Measurements from ENCODE around the gene EFCAB12.
"Not testable (repeated sequence)": the region's sequence is repeated elsewhere in the genome, so short reads cannot be mapped to it uniquely, and the experiment has no call there.

EFCAB12 gene

DNA sequence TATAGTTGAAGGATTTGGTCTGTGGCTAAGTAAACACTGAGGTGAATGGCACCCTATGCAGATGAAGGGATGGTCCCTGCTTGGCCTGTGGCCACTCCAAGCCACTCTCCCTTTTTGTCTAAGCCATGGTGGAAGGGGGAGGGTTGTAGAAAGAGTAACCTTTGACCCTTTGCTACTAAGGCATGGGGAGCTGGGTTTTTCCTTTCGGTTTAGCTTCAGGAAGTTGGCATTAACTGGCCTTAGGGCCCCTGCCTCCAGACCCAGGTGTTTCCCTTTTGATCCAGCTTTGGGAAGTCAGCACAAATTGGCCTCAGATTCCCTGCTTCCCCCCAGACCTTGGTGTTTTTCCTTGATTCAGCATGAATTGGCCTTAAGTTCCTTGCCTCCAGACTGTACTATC lies 49.5 kb downstream of the EFCAB12 start:
- Mint-ChIP-seq H3K27me3 (no peaks in the 10 kb centered on the region), H3K4me3 (no peak overlapping the region), H3K27ac (no peak overlapping the region), H3K9me3 (no peaks in the 10 kb centered on the region), H3K36me3 (peaks cover 2% of the 10 kb centered on the region), H3K4me1 (no peaks in the 10 kb centered on the region)

- Mint-ChIP-seq H3K27ac (no peak overlapping the region), H3K4me1 (no peaks in the 10 kb centered on the region), H3K36me3 (peaks cover 2% of the 10 kb centered on the region), H3K4me3 (no peak overlapping the region), H3K27me3 (no peaks in the 10 kb centered on the region), H3K9me3 (no peaks in the 10 kb centered on the region)
Measured at GRCh38 chr3:129377615-129378014, 50.8 kb downstream of the EFCAB12 start.

DNA sequence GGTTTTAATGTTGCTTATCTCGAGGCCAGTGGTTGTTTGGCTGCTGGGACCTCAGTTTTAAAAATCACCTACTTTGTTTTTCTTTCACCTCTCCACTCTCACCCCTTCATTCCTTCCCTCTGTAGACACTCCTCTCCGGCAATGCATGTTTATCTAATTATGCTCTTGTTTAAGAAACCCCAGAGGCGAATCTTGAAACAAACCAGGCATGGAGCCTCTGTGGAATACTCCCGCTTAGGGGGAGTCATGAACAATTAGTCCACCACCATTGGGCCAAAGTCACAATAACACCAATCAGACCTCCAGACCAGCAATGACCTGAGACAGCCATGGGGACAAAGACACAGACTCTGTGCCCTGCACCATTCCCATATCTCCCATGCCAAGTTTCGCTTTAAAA lies 53.3 kb downstream of the EFCAB12 start:
- no peaks in the 10 kb centered on the region for H3K27me3 Mint-ChIP-seq
- peaks cover 2% of the 10 kb centered on the region for H3K36me3 Mint-ChIP-seq
- no peaks in the 10 kb centered on the region for H3K4me1 Mint-ChIP-seq
- no peaks in the 10 kb centered on the region for H3K9me3 Mint-ChIP-seq
- no peak overlapping the region for H3K4me3 Mint-ChIP-seq
- no peak overlapping the region for H3K27ac Mint-ChIP-seq

DNA sequence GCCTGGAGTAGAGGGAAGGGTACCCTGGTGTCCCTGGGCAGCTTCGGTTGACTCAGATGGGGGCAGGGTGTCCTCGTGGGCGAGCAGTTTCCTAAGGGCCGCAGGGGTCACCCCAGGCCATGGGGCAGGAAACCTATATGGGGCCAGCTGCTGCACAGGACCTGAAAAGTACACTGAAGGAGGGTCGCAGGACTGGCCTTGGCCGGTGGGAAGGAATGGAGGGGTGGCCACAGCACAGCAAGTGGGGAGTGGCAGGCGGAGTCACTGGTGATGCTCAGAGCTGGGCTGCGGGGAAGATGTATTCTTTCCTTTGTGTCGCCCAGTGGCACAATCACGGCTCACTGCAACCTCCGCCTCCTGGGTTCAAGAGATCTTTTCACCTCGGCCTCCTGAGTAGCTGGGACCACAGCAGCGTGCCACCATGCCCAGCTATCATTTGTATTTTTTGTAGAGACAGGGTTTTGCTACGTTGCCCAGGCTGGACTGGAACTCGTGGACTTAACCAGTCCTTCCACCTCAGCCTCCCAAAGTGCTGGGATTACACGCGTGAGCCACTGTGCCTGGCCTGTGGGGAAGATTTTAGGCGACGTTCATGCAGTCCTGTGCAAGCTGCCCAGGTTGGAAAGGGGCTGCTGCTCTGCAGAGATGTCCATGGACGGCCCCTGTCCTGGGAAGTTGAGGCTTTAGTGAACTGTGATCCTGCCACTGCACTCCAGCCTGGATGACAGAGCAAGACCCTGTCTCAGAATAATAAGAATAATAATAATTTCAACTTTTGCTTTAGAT lies 57.2 kb downstream of the EFCAB12 start:
- Mint-ChIP-seq H3K27ac (no peak overlapping the region), H3K4me1 (no peaks in the 10 kb centered on the region), H3K9me3 (no peaks in the 10 kb centered on the region), H3K27me3 (no peaks in the 10 kb centered on the region), H3K36me3 (peaks cover 2% of the 10 kb centered on the region), H3K4me3 (no peak overlapping the region)

DNA sequence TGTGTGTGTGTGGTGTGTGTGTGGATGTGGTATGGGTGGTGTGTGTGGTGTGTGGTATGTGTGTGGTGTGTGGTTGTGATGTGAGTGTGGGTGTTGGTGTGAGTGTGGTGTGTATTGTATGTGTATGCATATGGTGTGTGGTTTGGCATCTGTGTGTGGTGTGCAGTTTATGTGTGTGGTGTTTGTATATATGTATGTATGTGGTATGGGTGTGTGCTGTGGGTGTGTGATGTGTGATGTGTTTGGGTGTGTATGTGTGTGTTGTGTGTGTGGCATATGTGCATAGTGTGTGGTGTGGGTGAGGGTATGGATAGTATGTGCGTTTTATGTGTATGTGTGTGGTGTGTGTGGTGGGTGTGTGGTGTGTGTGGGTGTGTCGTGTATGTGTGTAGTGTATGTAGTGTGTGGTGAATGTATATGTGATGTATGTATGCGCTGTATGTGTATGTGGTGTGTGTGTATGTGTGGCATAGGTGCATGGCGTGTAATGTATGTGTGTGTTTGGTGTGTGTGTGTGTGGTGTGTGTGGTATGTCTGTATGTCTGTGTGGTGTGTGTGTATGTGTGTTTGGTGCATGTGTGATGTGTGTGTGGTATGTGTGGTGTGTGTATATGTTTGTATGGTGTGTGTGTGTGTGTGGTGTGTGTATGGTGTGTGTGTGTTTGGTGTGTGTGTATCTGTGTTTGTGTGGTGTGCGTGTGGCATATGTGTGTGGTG lies 58.0 kb downstream of the EFCAB12 start:
- Mint-ChIP-seq H3K4me1 (no peaks in the 10 kb centered on the region), H3K36me3 (peaks cover 1% of the 10 kb centered on the region), H3K4me3 (no peak overlapping the region), H3K27ac (no peak overlapping the region), H3K9me3 (no peaks in the 10 kb centered on the region), H3K27me3 (no peaks in the 10 kb centered on the region)

DNA sequence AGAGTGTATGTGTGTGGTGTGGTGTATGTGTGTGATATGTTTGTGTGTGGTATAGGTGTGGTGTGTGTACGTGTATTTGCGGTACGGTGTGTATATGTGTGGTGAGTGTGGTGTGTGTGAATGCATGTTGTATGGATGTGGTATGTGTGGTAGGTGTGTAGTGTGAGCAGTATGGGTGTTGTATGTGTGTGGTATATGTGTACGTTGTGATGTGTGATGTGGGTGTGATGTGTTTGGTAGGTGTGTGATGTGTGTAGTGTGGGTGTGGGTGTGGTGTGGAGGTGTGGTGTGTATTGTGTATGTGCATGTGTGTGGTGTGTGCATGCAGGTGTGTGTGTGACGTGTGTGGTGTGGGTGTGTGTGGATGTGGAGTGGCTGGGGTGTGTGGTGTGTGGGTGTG lies 58.7 kb downstream of the EFCAB12 start:
- H3K36me3 Mint-ChIP-seq, result no peaks in the 10 kb centered on the region
- H3K4me1 Mint-ChIP-seq, result no peaks in the 10 kb centered on the region
- H3K27me3 Mint-ChIP-seq, result no peaks in the 10 kb centered on the region
- no peaks in the 10 kb centered on the region for H3K9me3 Mint-ChIP-seq
- H3K4me3 Mint-ChIP-seq, result no peak overlapping the region
- no peak overlapping the region for H3K27ac Mint-ChIP-seq

DNA sequence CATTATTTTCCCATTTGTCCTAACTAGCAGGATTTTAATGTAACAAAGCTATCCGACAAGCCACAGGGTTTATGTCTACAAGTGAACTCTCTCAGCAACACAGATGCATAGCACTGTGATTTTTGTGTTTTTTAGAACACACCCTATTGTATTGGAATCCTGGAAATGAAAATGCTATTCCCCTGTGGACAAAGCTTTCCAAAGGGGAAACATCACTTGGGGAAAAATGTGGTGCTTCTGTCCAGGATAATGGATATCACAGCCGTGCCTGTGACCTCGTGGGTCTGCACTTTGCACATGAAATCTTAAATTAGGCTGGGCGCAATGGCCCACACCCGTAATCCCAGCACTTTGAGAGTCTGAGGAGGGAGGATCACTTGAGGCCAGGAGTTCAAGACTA lies 60.6 kb downstream of the EFCAB12 start:
- H3K4me3 Mint-ChIP-seq, result no peak overlapping the region
- H3K27me3 Mint-ChIP-seq, result no peaks in the 10 kb centered on the region

GRCh38 chr3:129366312-129366831 lies 62.1 kb downstream of the EFCAB12 start:
- H3K9me3 Mint-ChIP-seq, result no peaks in the 10 kb centered on the region
- H3K27me3 Mint-ChIP-seq, result no peaks in the 10 kb centered on the region
- peaks cover 4% of the 10 kb centered on the region for H3K36me3 Mint-ChIP-seq
- no peak overlapping the region for H3K4me3 Mint-ChIP-seq
- no peaks in the 10 kb centered on the region for H3K4me1 Mint-ChIP-seq
- H3K27ac Mint-ChIP-seq, result no peak overlapping the region

More for the DNA sequence above, 60.6 kb downstream of the EFCAB12 start:
- H3K9me3 Mint-ChIP-seq, result no peaks in the 10 kb centered on the region
- H3K4me1 Mint-ChIP-seq, result no peaks in the 10 kb centered on the region
- no peak overlapping the region for H3K27ac Mint-ChIP-seq
- peaks cover 4% of the 10 kb centered on the region for H3K36me3 Mint-ChIP-seq

GRCh38 chr3:129365296-129366136 lies 62.9 kb downstream of the EFCAB12 start:
- Mint-ChIP-seq H3K36me3 (peaks cover 4% of the 10 kb centered on the region), H3K27me3 (no peaks in the 10 kb centered on the region), H3K4me1 (no peaks in the 10 kb centered on the region), H3K27ac (no peak overlapping the region), H3K4me3 (no peak overlapping the region), H3K9me3 (no peaks in the 10 kb centered on the region)

DNA sequence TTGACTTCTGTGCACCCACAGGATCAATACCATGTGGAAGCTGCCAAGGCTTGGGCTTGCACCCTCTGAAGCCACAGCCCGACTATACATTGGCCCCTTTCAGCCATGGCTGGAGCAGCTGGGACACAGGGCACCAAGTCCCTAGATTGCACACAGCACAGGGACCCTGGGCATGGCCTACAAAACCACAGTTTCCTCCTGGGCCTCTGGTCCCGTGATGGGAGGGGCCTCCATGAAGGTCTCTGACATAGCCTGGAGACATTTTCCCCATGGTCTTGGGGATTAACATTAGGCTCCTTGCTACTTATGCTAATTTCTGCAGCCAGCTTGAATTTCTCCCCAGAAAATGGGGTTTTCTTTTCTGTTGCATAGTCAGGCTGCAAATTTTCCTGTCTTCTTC lies 63.6 kb downstream of the EFCAB12 start:
- H3K27me3 Mint-ChIP-seq, result not testable (repeated sequence)

GRCh38 chr3:129363356-129363755 lies 65.1 kb downstream of the EFCAB12 start:
- H3K4me3 Mint-ChIP-seq, H3K9me3 Mint-ChIP-seq, H3K36me3 Mint-ChIP-seq, H3K27me3 Mint-ChIP-seq, H3K27ac Mint-ChIP-seq, H3K4me1 Mint-ChIP-seq: not testable (repeated sequence)

More for the DNA sequence above, 63.6 kb downstream of the EFCAB12 start:
- not testable (repeated sequence) for H3K27ac Mint-ChIP-seq, H3K36me3 Mint-ChIP-seq, H3K9me3 Mint-ChIP-seq, H3K4me3 Mint-ChIP-seq, H3K4me1 Mint-ChIP-seq

DNA sequence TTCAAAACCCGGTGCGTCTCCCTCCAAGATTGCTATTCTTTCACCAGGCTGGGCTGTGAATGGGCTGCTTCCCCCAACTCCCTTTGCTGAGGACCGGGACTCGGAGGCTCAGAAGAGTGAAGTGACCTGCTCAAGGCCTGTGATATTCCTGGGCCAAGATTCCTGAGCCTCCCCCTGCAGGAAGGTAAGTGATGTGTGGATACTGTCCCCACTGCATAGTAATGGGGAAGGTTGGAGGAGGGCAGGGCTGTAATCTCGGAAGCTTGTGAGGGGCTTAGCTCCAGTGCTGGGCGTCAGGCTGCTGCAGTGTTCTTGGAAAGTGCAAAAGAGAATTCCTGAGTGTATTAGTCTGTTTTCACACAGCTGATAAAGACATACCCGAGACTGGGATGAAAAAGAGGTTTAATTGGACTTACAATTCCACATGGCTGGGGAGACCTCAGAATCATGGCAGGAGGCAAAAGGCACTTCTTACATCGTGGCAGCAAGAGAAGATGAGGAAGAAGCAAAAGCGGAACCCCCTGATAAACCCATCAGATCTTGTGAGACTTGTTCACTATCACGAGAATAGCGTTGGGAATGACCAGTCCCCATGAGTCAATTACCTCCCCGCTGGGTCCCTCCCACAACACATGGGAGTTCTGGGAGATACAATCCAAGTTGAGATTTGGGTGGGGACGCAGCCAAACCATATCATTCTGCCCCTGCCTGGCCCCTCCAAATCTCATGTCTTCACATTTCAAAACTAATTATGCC lies 67.6 kb downstream of the EFCAB12 start:
- Mint-ChIP-seq H3K9me3 (no peaks in the 10 kb centered on the region), H3K4me3 (no peak overlapping the region), H3K4me1 (no peaks in the 10 kb centered on the region), H3K27ac (no peak overlapping the region), H3K36me3 (peaks cover 4% of the 10 kb centered on the region), H3K27me3 (no peaks in the 10 kb centered on the region)

DNA sequence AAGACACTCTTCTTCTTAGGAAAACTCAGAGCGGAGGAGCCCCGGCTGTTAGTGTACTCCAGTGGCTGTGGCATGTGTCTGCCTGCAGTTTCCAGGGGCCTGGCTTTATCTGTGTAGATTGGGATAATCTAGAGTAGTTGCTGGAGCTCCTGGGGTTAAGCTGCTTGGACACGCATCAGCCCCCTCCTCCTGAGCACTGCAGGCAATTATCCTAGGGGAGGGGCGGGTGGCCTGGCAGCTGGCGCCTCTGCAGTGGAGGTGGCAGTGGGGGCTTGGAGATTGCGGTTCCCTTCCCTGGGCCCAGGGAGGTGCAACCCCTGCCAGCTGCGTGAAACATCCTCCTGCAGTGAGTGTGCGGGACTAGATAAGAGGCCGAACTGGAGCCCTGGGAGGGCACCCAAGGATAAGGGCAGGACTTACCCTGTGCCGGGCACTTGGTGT lies 68.2 kb downstream of the EFCAB12 start:
- Mint-ChIP-seq H3K27ac (no peak overlapping the region), H3K4me3 (no peak overlapping the region), H3K27me3 (no peaks in the 10 kb centered on the region), H3K4me1 (no peaks in the 10 kb centered on the region), H3K9me3 (no peaks in the 10 kb centered on the region), H3K36me3 (peaks cover 4% of the 10 kb centered on the region)

DNA sequence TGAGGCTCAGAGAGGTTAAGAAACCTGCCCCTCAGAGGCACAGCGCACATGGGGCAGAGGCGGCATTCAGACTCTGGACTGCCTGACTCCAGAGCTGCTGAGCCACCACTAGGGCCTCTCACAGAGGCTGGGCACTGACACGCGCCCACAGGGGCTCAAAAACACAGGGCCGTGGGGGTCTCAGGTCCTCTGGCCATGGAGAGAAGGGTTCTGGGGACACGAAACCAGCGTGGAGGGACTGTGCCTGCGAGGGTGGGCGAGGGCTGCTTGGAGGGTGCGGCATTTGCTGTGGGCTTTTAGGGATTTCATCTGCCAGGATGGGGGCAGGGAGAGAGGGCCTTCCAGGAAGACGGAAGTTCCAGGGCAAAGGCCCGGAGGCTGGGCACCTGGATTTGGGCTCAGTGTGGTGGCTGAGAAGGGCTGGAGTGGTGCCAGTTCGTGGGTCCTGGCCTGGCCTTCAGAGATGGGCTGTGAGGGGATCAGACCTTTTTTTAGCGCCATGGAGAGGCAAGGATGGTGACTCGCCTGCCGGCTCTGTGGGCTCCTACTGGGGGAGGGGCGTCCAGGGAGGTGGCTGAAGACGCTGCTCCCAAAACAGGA lies 69.6 kb downstream of the EFCAB12 start:
- Mint-ChIP-seq H3K27me3 (no peaks in the 10 kb centered on the region), H3K4me3 (no peak overlapping the region), H3K27ac (no peak overlapping the region), H3K4me1 (no peaks in the 10 kb centered on the region), H3K36me3 (no peaks in the 10 kb centered on the region), H3K9me3 (no peaks in the 10 kb centered on the region)
